GM23248 (cell line): ENCODE measurements around the gene IFI44. TPM values are rescaled to one million over a fixed set of nuclear protein-coding genes. Genes with fewer than 3 reads are reported as not detected.

Experiments
- DNase-seq: peaks from one replicate; pipeline ENCODE4 v3.0.0-alpha.2; 2015
- H2AFZ ChIP-seq: fragments of 200-600 bp; sonication (generic); 2 replicates; pipeline ENCODE4 v1.6.1; 2016; ENCODE audit warnings: antibody characterized with exemption
- H3F3A ChIP-seq: fragments of 200-600 bp; sonication (generic); 2 replicates; pipeline ENCODE4 v1.6.1; 2016; ENCODE audit warnings: mild to moderate bottlenecking, antibody characterized with exemption, mixed run types; ENCODE audit not compliant: insufficient read depth
- H3K27ac ChIP-seq: fragments of 200-600 bp; sonication (generic); 2 replicates; pipeline ENCODE4 v1.5.1; 2016; ENCODE audit warnings: mild to moderate bottlenecking
- H3K27me3 ChIP-seq: fragments of 200-600 bp; sonication (generic); replicated peaks from 2 replicates; pipeline ENCODE4 v1.6.1; 2016; ENCODE audit warnings: mild to moderate bottlenecking; ENCODE audit not compliant: insufficient read depth
- H3K36me3 ChIP-seq: fragments of 200-600 bp; sonication (generic); 2 replicates; pipeline ENCODE4 v1.6.1; 2016; ENCODE audit warnings: low read depth, mild to moderate bottlenecking
- H3K4me1 ChIP-seq: fragments of 200-600 bp; sonication (generic); 2 replicates; pipeline ENCODE4 v1.6.1; 2016; ENCODE audit warnings: mild to moderate bottlenecking; ENCODE audit not compliant: insufficient read depth
- H3K4me2 ChIP-seq: fragments of 200-600 bp; sonication (generic); one replicate; pipeline ENCODE4 v1.6.1; 2016; ENCODE audit warnings: mild to moderate bottlenecking; ENCODE audit not compliant: unreplicated experiment
- H3K4me3 ChIP-seq: fragments of 200-600 bp; sonication (generic); 2 replicates; pipeline ENCODE4 v1.5.1; 2016; ENCODE audit warnings: mild to moderate bottlenecking
- H3K79me2 ChIP-seq: fragments of 200-600 bp; sonication (generic); 2 replicates; pipeline ENCODE4 v1.6.1; 2016; ENCODE audit warnings: mild to moderate bottlenecking; ENCODE audit not compliant: insufficient read depth
- H3K9ac ChIP-seq: fragments of 200-600 bp; sonication (generic); 2 replicates; pipeline ENCODE4 v1.6.1; 2016; ENCODE audit warnings: mild to moderate bottlenecking
- H3K9me2 ChIP-seq: fragments of 200-600 bp; sonication (generic); 2 replicates; pipeline ENCODE4 v1.6.1; 2016; ENCODE audit warnings: mixed run types, mild to moderate bottlenecking, moderate library complexity; ENCODE audit not compliant: insufficient read depth
- H3K9me3 ChIP-seq: fragments of 200-600 bp; sonication (generic); one replicate; pipeline ENCODE4 v1.6.1; 2017; ENCODE audit warnings: low read depth
- H4K20me1 ChIP-seq: fragments of 200-600 bp; sonication (generic); 2 replicates; pipeline ENCODE4 v1.6.0; 2016; ENCODE audit not compliant: insufficient read depth
- EZH2 ChIP-seq: fragments of 200-600 bp; sonication (generic); IDR thresholded peaks from 2 replicates; pipeline ENCODE4 v1.6.1; 2018; ENCODE audit warnings: antibody characterized with exemption, mild to moderate bottlenecking; ENCODE audit not compliant: insufficient read depth, poor library complexity, severe bottlenecking
- EZH2phosphoT487 ChIP-seq: fragments of 200-600 bp; sonication (generic); IDR thresholded peaks from 2 replicates; pipeline ENCODE4 v1.6.1; 2018; ENCODE audit warnings: antibody characterized with exemption, moderate library complexity, mild to moderate bottlenecking, low read depth; ENCODE audit not compliant: insufficient read depth
- WGBS, 2 experiments: methylation state at CpG; one replicate each; pipeline ENCODE4 v1.1.6; 2015 to 2017; ENCODE audit warnings: low lambda C conversion rate in 2 of 2, low coverage in 1 of 2; ENCODE audit errors: missing lambda C conversion rate in 2 of 2; 5-methylcytosine and 5-hydroxymethylcytosine counted together
- in situ Hi-C: fragments of 300-500 bp; cut with MboI; formaldehyde crosslinking; loops from 2 replicates; pipeline ENCODE4 v1.15.0; 2020
- polyA plus RNA-seq: library from polyadenylated mRNA; unstranded; fragments of >200 nt; fragmentation: Nextera tagmentation; extraction: Ambion mirVana; gene quantifications from 2 replicates; pipeline ENCODE4 v1.2.1, GENCODE V29; 2016
- total RNA-seq: library from RNA; depleted of rRNA; stranded (reverse); fragments of >200 nt; shearing (Covaris generic); gene quantifications from 2 replicates; pipeline ENCODE4 v1.2.3, GENCODE V29; 2014

The IFI44 gene
- total and polyA plus RNA-seq, 2 experiments from 2014 or later = 0.86 to 4.3 TPM

GRCh38 chr1:78676993-78677392, 27.4 kb downstream of the IFI44 start:
- no peaks in the 10 kb centered on the region for H3F3A ChIP-seq
- WGBS, 2 experiments = 58 to 66% methylated on average over 3 of the region's 3 CpGs
- no peak overlapping the region for H3K27ac ChIP-seq
- no peaks in the 10 kb centered on the region for H3K27me3 ChIP-seq
- H4K20me1 ChIP-seq = no peaks in the 10 kb centered on the region
- in situ Hi-C loops = loop anchor here (25.0 kb wide), 1 partner anchor 510 kb away; no protein-coding TSS in a partner anchor
- no peak for TF ChIP-seq EZH2phosphoT487
- TF ChIP-seq EZH2 = no peak
- no peak for DNase-seq
- no peaks in the 10 kb centered on the region for H3K79me2 ChIP-seq
- H3K4me3 ChIP-seq = no peak overlapping the region
- no peaks in the 10 kb centered on the region for H3K9me3 ChIP-seq
- H3K9me2 ChIP-seq = no peaks in the 10 kb centered on the region
- no peaks in the 10 kb centered on the region for H3K4me1 ChIP-seq
- H2AFZ ChIP-seq = no peak overlapping the region
- no peaks in the 10 kb centered on the region for H3K36me3 ChIP-seq
- H3K9ac ChIP-seq = no peak overlapping the region
- no peak overlapping the region for H3K4me2 ChIP-seq

GRCh38 chr1:78677788-78678187, 28.2 kb downstream of the IFI44 start:
- no peaks in the 10 kb centered on the region for H3K79me2 ChIP-seq
- H3K4me3 ChIP-seq = no peak overlapping the region
- no peak overlapping the region for H3K9ac ChIP-seq
- H3K4me2 ChIP-seq = no peak overlapping the region
- no peaks in the 10 kb centered on the region for H3K9me2 ChIP-seq
- no peaks in the 10 kb centered on the region for H3K36me3 ChIP-seq
- 81 to 82% methylated on average over 3 of the region's 3 CpGs for WGBS, 2 experiments
- no peaks in the 10 kb centered on the region for H3K27me3 ChIP-seq
- TF ChIP-seq EZH2 (no peak), EZH2phosphoT487 (no peak)
- no peak overlapping the region for H3K27ac ChIP-seq
- H3F3A ChIP-seq = no peaks in the 10 kb centered on the region
- no peak for DNase-seq
- in situ Hi-C loops = loop anchor here (25.0 kb wide), 1 partner anchor 510 kb away; no protein-coding TSS in a partner anchor
- no peaks in the 10 kb centered on the region for H4K20me1 ChIP-seq
- peak overlapping the region; percentile 30; the same call in 1 of the 2 replicates for H2AFZ ChIP-seq
- no peaks in the 10 kb centered on the region for H3K9me3 ChIP-seq
- peaks cover 6% of the 10 kb centered on the region; the same call in 1 of the 2 replicates for H3K4me1 ChIP-seq

- no peak for DNase-seq
- no peak overlapping the region for H3K27ac ChIP-seq
- H3K4me2 ChIP-seq = no peak overlapping the region
- TF ChIP-seq EZH2 = no peak
- TF ChIP-seq EZH2phosphoT487 = no peak
- H4K20me1 ChIP-seq = no peaks in the 10 kb centered on the region
- in situ Hi-C loops = loop anchor here (25.0 kb wide), 1 partner anchor 509 kb away; no protein-coding TSS in a partner anchor
- no peak overlapping the region for H3K4me3 ChIP-seq
- peaks cover 7% of the 10 kb centered on the region; the same call in 1 of the 2 replicates for H3K4me1 ChIP-seq
- no peaks in the 10 kb centered on the region for H3K9me3 ChIP-seq
- no peak overlapping the region for H3K9ac ChIP-seq
- no peaks in the 10 kb centered on the region for H3F3A ChIP-seq
- H3K36me3 ChIP-seq = no peaks in the 10 kb centered on the region
- peak overlapping the region; percentile 30; the same call in 1 of the 2 replicates for H2AFZ ChIP-seq
- no peaks in the 10 kb centered on the region for H3K9me2 ChIP-seq
- no peaks in the 10 kb centered on the region for H3K27me3 ChIP-seq
- H3K79me2 ChIP-seq = no peaks in the 10 kb centered on the region
Measured at GRCh38 chr1:78678324-78678723, 28.7 kb downstream of the IFI44 start.

GRCh38 chr1:78681265-78681664, 31.6 kb downstream of the IFI44 start:
- no peaks in the 10 kb centered on the region for H4K20me1 ChIP-seq
- no peaks in the 10 kb centered on the region for H3K79me2 ChIP-seq
- no peaks in the 10 kb centered on the region for H3F3A ChIP-seq
- H3K9ac ChIP-seq = no peak overlapping the region
- TF ChIP-seq EZH2phosphoT487 (no peak), EZH2 (no peak)
- no peak for DNase-seq
- no peak overlapping the region for H3K27ac ChIP-seq
- WGBS, 2 experiments = 72 to 89% methylated on average over 2 of the region's 2 CpGs
- no peaks in the 10 kb centered on the region for H3K9me3 ChIP-seq
- H3K4me1 ChIP-seq = peaks cover 7% of the 10 kb centered on the region; the same call in 1 of the 2 replicates
- in situ Hi-C loops = loop anchor here (25.0 kb wide), 1 partner anchor 506 kb away; no protein-coding TSS in a partner anchor
- no peaks in the 10 kb centered on the region for H3K9me2 ChIP-seq
- no peaks in the 10 kb centered on the region for H3K27me3 ChIP-seq
- no peaks in the 10 kb centered on the region for H3K36me3 ChIP-seq
- H2AFZ ChIP-seq = no peak overlapping the region
- no peak overlapping the region for H3K4me2 ChIP-seq
- no peak overlapping the region for H3K4me3 ChIP-seq

- peak; percentile 44 for DNase-seq
- no peak for TF ChIP-seq EZH2phosphoT487
- no peak for TF ChIP-seq EZH2
- Histone ChIP-seq H3K27ac (no peak overlapping the region), H3K4me3 (no peak overlapping the region), H3K9ac (no peak overlapping the region), H3K79me2 (no peaks in the 10 kb centered on the region), H4K20me1 (no peaks in the 10 kb centered on the region), H3K36me3 (no peaks in the 10 kb centered on the region), H3K9me2 (no peaks in the 10 kb centered on the region), H3K27me3 (no peaks in the 10 kb centered on the region), H3F3A (peaks cover 3% of the 10 kb centered on the region; the same call in 1 of the 2 replicates), H2AFZ (0 out of 2 replicates have a peak overlapping the region, but pooled peaks have one; percentile 22), H3K4me1 (peaks cover 9% of the 10 kb centered on the region), H3K9me3 (no peaks in the 10 kb centered on the region), H3K4me2 (no peak overlapping the region)
- WGBS, 2 experiments = 69 to 70% methylated on average over 3 of the region's 3 CpGs
- in situ Hi-C loops = loop anchor here (25.0 kb wide), 1 partner anchor 505 kb away; no protein-coding TSS in a partner anchor
Measured at GRCh38 chr1:78682496-78682895, 32.9 kb downstream of the IFI44 start.
